Right lung (tissue), 5 donors: ENCODE results near the gene HIF3A. TPM values are rescaled to one million over a fixed set of nuclear protein-coding genes. Genes with fewer than 3 reads are reported as not detected.
"Not testable (repeated sequence)": the region's sequence is repeated elsewhere in the genome, so short reads cannot be mapped to it uniquely, and the experiment has no call there.

Experiments used
- DNase-seq, 2 donors: peaks; one replicate each; pipeline ENCODE4 v3.0.0-alpha.2; 2013
- polyA plus RNA-seq, 5 donors: library from polyadenylated mRNA; unstranded; fragments of 120-200 nt; gene quantifications; one replicate each; pipeline versions ENCODE4 v1.2.1 to v1.2.3, GENCODE V29; 2013; ENCODE audit warnings: inconsistent platforms in 1 of 5, low replicate concordance in 1 of 5; ENCODE audit not compliant: insufficient read length in 5 of 5, insufficient read depth in 1 of 5

HIF3A gene
- polyA plus RNA-seq, 5 donors: 112 to 203 (median 194) TPM

DNA sequence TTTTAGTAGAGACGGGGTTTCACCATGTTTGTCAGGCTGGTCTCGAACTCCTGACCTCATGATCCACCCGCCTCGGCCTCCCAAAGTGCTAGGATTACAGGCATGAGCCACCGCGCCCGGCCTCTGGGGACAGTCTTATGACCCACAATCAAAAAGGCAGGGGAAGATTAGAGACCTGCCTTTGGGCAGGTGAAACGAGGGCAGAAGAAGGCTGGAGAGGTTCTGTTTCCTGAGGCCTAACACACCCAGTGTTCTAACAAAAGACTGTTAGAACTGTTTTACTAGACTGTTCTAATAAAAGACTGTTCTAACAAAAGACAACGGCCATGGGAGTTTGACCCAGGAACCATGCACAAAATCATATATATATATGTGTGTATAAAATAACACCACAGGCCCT lies 26.4 kb downstream of the HIF3A start:
- not testable (repeated sequence) for DNase-seq

DNA sequence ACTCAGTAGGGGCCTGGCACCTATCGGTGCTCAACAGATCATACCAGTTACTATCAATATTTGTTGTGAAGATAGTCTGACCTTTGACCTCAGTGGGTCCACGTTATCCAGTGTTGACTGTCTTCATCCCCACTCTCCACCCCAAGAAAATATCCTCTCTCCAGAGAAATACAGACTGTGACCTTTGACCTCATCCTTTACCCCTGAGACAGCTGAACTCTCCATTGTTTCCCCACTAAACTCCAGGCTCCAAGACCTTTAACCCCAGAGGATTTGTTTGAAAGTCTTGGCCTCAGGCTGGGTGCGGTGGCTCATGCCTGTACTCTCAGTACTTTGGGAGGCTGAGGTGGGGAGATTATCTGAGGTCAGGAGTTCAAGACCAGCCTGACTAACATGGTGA lies 27.4 kb downstream of the HIF3A start:
- DNase-seq: no peak

DNA sequence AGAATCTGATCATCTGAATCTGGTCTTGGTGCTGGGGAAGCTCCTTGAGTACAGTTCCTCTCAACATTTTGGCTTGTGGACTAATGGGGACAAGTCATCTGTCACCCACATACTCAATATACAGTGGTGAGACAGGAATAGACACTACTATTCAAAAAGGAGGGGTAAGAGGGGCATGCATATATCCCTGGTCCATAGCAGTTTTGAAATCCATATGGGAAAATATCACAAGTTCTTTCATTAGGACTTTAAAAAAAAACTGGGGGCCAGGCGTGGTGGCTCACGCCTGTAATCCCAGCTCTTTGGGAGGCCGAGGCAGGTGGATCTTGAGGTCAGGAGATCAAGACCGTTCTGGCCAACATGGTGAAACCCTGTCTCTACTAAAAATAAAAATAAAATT lies 29.8 kb downstream of the HIF3A start:
- DNase-seq: no peak

DNA sequence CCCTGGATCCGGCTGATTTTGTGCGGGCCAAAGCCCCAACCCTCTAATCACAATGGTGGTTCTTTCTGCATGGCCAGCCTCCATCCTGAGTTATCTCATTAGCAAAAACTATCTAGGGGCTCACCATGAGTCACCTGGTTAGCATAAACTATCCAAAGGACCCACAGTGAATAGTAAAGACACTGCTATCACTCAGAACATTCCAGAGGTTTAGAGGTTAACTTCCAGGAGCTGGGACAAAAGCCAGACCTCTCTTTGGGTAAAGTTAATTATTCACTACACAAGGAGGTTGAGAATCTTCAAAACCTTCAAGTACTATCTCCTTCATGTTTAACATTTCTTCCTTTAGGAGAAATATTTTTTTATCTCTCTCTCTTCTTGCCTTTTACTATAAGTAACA lies 31.2 kb downstream of the HIF3A start:
- no peak for DNase-seq

DNA sequence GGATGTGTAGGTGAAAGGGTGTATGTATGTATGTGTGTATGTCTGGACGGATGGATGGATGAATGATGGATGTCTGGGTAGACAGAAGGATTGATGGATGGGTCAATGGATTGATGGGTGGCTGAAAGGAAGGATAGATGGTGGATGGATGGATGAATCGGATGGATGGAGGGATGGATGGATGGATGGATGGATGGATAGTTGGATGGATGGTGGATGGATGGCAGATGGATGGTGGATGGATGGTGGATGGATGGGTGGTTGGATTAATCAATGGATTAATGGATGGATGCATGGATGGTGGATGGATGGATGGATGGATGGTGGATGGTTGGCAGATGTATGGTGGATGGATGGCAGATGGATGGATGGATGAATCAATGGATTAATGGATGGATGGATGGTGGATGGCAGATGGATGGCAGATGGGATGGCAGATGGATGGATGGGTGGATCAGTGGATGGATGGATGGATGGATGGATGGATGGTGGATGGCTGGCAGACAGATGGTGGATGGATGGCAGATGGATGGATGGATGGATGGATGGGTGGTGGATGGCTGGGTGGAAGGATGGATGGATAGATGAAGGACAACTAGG lies 33.6 kb downstream of the HIF3A start:
- no peak for DNase-seq

DNA sequence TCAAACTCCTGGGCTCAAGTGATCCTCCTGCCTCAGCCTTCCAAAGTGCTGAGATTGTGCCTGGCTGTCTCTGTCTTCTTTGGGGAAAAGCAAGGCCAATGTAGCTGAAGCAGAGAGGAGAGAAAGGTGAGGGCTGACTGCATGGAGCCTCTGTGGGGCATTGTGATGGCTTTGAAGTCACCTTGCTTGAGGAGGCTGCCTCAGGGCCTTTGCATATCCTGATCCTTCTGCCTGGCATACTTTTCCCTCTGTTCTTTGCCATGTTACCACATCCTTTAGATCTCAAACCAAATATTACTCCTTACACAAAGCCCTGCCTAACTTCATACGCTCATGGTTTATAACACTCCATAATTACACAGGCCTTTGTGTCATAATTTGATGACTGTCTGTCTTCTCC lies 40.6 kb downstream of the HIF3A start:
- DNase-seq: no peak

DNA sequence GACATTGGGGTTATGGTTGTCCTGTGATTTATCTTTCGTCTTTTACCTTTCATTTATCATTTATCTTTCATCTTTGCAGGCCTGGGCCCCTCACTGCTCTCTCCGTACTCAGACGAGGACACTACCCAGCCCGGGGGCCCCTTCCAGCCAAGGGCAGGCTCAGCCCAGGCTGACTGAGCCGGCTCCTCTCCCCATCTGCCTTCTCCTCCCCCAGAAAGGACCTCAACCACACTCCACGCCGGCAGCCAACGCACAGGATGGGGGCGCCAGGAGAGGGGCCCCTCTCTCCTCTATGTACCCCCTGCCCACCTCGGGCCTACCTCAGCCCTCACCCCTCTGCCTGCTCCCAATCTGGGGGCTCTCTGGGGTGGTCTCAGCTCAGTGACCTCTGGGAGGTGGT lies 42.6 kb downstream of the HIF3A start:
- DNase-seq: no peak

DNA sequence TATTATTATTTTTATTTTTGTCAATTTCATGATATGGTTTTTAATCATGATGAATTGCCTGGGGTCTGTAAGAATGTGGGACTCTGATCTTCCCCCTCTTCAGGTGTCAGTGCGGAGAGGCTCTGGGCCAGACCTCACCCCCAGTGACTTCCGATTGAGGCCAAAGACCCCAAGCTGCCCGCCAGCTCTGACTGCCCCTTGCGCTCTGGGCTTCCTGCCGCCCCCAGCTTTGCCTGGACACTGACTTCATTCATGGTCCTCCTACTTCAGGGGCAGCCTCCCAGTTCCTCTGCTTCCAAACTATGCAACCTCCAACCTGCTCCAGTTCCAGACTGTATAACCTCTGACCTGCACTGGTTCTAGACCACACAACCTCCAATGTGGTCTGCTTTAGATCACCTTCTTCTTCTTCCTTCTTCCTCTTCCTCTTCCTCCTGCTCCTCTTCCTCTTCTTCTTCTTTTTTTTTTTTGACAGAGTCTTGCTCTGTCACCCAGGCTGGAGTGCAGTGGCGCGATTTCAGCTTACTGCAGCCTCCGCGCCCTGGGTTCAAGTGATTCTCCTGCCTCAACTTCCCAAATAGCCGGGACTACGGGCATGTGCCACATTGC lies 43.3 kb downstream of the HIF3A start:
- no peak for DNase-seq

DNA sequence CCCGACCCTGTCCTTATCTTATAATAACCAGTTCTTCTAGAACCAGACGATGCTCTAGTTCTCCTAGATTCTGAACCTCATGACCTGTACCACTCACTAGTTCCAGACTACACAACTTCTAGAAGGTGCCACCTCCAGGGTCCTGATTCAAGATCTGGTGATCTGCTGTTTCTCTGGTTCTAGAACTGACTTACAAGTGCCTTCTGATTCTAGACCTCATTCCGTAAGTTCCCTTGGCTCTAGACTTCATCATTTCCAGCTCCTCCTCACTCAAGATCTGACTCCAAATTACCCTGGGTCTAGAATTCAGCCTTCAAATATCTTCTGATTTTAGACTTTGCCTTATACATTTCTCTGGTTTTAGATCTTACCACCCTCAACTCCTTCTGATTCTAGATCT lies 45.1 kb downstream of the HIF3A start:
- no peak for DNase-seq

DNA sequence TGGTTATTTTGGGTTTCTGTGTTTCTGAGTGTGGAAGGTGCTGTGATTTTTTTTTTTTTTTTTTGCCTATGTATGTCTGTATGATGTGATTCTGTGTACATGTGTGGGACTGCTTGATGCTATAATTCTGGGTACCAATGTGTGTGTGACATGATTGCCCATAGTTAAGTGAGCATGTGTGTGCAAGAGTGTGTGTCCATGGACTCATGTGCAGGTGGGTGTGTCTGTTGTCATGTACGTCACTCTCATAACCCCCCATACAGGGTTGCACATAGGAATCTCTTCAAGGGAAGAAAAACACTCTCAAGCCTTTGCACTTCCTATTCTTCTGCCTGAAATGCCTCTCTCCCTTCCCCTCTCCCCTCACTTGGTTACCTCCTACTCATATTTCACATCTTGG lies 47.5 kb downstream of the HIF3A start:
- DNase-seq: no peak

DNA sequence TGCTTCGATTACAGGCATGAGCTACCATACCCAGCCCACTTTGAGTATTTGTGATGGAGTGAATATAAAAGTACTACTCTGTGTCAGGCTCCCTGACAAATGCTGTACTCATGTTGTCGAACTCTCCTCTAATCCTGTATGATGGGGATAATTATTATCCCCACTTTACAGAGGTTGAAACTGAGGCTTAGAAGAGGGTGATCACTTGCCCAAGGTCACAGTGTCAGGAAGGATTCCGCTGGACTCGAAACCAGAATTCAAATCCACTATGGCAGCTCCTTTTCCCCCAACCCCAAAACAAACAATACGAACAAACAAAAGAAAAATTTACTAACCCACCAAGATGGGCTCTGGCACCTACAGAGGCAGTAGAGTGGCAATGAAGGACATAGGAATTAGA lies 48.3 kb downstream of the HIF3A start:
- no peak for DNase-seq

DNA sequence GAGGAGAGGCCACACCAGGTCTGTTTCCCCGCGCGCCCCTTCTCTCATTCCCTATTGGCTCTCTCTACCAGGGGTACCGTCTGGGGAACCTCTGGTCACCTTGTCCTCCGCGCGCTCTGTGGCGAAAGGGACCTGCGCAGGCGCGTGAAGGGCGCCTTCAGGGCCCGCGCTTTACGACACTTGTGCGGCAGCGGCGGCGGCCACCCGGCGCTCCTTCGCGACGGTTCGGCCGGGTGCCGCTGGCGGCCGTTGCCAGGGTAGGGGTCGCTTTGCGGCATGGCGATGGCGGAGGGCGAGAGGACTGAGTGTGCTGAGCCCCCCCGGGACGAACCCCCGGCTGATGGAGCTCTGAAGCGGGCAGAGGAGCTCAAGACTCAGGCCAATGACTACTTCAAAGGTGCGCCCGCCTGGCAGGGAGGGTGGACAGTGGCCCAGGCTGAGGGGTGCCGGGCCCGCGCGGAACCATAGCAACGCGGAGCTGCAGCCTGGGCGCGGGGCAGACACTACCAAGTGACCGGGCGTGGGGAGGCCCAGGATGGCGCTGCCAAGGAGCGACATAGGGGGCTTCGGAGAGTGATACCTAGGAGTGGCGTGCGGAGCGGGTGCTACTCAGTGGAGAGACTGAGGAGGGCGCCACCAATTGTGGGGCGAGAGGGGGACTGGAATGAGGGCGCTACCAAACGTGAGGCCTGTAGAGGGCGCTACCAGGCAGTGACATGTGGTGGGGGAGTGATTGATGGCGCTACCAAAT lies 50.2 kb downstream of the HIF3A start, which contains the start of gene PPP5C:
Gene PPP5C (plus strand): TSS at position 267 of the 751 bp plus-strand sequence. CDS start 10 bp downstream, at position 277.
- DNase-seq: peak; percentile 93 to 94

DNA sequence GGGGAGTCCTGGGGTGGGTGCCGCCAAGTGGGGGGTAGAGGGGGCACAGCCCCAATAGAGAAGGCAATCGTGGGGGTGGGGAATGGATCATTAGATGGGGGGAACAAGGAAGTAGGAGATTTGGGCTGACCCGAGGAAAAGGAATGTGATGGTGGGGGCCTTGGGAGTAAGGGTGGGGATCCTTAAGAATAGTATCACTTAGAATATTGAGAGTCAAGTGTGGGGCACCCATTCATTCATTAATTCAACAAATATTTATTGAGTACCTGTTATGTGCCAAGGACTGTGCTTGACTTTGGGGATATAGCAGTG lies 50.7 kb downstream of the HIF3A start:
- DNase-seq: no peak

DNA sequence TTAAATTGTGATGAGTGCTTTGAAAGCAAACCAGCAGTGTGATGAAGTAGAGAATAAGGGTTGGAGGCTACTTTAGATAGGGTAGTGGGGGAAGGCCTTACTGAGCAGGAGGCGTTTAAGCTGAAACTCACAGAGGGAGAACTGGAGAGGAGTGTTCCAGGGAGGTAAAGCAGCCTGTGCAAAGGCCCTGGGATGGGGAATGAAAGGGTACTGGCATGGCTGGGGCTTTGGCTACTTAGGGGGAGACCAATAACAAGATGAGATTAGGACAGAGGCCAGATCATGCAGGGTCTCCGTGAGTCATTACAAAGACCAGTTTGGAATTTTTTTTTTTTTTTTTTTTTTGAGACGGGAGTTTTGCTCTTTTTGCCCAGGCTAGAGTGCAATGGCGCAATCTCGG lies 51.1 kb downstream of the HIF3A start:
- DNase-seq: no peak

DNA sequence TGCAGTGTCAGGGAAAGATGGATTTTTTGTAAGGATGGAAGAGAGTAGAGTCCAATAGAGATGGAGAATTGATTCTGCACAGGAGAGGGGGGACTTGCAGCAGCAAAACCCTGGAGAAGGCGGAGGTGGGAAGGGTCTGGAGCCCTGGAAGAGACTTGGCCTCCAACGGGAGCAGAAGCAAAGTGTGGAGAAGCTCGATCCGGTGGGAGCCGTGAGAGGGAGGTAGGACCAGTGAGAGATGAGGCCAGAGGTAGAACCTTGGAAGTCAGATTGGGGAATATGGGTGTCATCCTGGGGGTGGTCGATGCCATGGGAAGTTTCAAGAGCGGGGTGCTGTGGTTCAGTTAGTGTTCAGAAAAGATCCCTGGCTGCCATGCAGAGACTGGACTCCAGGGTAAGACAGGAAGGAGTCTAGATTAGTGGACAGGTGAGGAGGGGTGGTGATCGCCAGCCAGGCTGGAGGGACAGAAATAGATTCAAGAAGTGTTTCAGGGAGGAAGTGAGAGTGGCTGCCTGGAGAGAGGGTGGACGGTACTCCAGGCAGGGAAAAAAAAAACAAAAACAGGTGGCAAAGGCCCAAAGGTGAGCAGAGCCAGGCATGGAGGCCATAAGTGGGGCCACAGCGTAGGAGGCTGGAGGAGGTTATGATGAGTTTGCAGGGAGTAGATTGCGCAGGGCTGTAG lies 52.6 kb downstream of the HIF3A start:
- no peak for DNase-seq

DNA sequence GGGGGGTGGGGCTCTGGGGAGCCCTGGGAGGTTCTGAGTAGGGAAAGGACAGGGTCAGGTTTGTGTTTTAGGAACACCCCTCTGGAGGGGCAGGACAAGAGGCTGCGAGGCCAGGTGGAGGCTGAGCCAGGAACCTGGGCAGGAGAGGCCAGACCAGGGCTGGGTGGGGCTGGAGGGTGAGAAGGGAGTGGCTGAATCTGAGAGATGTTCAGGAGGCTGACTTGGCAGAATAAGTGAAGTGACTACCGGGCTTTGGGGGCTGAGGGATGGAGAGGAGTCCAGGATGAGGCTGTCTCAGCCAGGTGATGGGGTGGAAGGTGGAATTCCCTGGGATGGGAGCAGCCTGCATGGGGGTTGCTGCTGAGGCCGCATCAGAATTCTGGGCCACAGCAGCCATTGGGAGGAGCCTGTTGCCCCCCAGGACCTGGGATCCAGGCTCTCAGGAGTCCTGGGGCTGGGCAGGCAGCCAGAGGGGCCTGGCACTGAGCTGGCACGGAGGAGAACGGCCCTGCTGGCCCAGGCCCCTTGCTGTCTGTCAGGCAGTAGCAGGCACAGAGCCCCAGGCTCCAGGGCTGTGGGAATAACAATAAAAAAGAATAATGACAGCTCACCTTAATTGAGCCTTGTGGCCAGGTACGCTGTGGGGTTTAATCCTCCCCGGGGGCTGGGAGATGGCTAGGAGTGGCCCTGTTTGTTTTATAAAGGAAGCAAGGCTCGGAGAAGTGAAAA lies 53.4 kb downstream of the HIF3A start:
- no peak for DNase-seq

DNA sequence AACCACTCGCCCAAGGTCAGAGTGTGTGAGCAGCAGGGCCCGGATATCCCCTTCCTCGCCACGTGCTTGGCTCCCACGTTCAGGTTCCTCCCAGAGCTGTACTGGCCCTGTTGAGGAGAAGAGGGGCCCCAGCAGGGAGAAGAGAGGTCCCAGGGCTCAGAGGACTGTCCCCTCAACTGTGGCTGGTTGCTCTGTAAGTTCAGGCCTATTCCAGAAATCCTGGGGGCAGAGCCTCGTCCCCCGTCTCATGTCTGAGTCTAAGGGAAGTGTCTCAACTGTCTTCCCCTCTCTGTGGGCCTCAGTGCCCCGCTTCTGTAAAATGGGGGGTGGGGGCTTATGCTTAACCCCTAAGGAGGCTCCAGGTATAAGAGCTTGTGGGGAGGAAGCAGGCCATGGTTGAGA lies 53.9 kb downstream of the HIF3A start:
- DNase-seq: no peak

DNA sequence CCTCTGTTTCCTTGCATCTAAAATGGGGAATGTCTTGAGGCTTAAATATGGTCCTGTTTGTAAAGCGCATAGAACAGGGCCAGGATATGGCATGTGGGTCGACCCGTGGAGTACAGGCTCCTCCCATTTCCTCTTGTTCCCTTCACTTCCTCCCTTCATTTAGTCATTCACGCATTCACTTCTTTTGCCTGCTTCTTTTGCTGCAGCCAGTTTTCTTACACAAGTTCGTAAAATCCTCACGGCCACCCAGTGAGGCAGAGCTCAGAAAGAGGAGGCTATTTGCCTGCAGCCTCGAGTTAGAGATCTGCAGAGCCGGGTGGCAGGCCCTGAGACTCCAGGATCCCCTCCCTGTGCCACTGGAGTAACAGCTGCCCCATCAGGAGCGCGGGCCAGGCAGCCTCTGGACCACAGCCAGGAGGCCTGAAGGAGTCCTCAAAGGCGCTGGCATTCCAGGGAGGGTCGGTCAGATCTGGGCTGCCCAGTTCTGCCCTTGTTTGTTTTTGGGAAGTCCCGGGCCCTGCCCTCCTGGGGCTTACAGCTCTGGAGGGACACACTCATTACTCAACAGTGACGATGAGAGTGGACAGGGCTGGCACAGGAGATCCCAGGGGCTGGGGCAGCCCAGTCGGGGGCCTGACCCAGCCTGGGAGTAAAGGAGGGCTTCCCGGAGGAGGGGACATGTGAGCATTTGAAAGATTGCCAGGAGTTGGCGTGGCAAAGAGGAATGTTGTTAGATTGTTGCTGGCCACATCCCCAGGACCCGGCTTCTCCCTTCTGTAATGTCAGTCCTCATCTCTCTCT lies 54.6 kb downstream of the HIF3A start:
- DNase-seq: peak in 1 of 2 donors; percentile 40

DNA sequence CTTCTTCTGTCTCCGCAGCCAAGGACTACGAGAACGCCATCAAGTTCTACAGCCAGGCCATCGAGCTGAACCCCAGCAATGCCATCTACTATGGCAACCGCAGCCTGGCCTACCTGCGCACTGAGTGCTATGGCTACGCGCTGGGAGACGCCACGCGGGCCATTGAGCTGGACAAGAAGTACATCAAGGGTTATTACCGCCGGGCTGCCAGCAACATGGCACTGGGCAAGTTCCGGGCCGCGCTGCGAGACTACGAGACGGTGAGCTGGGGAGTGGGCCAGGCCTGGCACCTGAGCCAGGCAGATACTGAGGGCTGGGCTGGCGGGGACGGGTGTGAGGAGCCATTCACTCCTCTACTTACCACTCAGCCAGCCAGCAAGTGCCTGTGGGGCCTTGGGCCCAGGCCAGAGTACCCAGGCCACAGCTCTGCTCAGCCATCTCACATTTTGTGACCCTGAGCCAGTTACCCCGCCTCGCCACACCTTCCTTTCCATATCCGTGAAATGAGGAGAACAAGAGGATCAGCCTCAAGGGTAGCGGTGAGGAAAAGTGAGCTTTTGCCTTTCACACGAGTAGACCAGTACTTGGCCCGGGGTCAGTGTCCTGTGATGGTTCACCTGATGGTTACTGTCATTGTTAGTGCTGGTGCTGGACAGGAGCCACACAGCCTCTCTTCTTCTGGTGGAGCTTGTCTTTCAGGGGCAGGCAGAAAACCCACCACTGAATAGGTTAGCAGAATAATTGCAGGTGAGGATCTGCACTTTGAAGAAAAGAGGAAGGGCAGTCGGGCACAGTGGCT lies 57.1 kb downstream of the HIF3A start:
- no peak for DNase-seq
